Naive thymus-derived CD8-positive, alpha-beta T cell (primary cell): ENCODE data around the gene PARVB. TPM values are rescaled to one million over a fixed set of nuclear protein-coding genes. Genes with fewer than 3 reads are reported as not detected.
"Not testable (repeated sequence)": the region's sequence is repeated elsewhere in the genome, so short reads cannot be mapped to it uniquely, and the experiment has no call there.

ENCODE experiments used
- ATAC-seq, 2 donors: fragments of 150-1000 bp; cut with Tn5 transposase in 1 of 2; sonication (Bioruptor Pico), chemical (Tn5 transposase) in 1 of 2; 1 replicate in 1 of 2; 2 replicates in 1 of 2; pipeline ENCODE4 v1.10.0; 2021; ENCODE audit warnings: mild to moderate bottlenecking in 2 of 2, moderate library complexity in 2 of 2
- POLR2A ChIA-PET: fragments of 350-600 bp; sonication (Branson Sonifier 250); formaldehyde crosslinking; loops from one replicate; lab custom pipeline; 2021; ENCODE audit warnings: antibody characterized with exemption; lab: Charles Lee
- DNase-seq, 10 donors: peaks; one replicate each; pipeline versions ENCODE4 v3.0.0 to v3.0.0-alpha.2; 2020 to 2022
- H3K27ac Mint-ChIP-seq, 10 donors: one replicate each; pipeline ENCODE4 v1.8.0; 2020 to 2022; ENCODE audit warnings: mild to moderate bottlenecking in 10 of 10, mixed read lengths in 10 of 10, moderate library complexity in 4 of 10, inconsistent platforms in 1 of 10
- H3K27me3 Mint-ChIP-seq, 5 donors: one replicate each; pipeline ENCODE4 v1.8.0; 2021 to 2022; ENCODE audit warnings: mixed read lengths in 5 of 5
- H3K36me3 Mint-ChIP-seq, 3 donors: one replicate each; pipeline ENCODE4 v1.8.0; 2020 to 2022; ENCODE audit warnings: mixed read lengths in 3 of 3, mild to moderate bottlenecking in 2 of 3, inconsistent platforms in 1 of 3
- H3K4me1 Mint-ChIP-seq, 4 donors: one replicate each; pipeline ENCODE4 v1.8.0; 2021 to 2022; ENCODE audit warnings: mixed read lengths in 4 of 4
- H3K4me3 Mint-ChIP-seq, 10 donors: one replicate each; pipeline ENCODE4 v1.8.0; 2020 to 2022; ENCODE audit warnings: mild to moderate bottlenecking in 10 of 10, mixed read lengths in 10 of 10, moderate library complexity in 6 of 10, inconsistent platforms in 1 of 10
- H3K9me3 Mint-ChIP-seq, 9 donors: one replicate each; pipeline ENCODE4 v1.8.0; 2020 to 2022; ENCODE audit warnings: mixed read lengths in 9 of 9, mild to moderate bottlenecking in 3 of 9, inconsistent platforms in 1 of 9, moderate library complexity in 1 of 9
- polyA plus RNA-seq, 3 donors: library from polyadenylated mRNA; unstranded; fragments of 300-500 nt; fragmentation: Illumina TruSeq; gene quantifications; one replicate each; pipeline ENCODE4 v1.2.3, GENCODE V29; 2021
- total RNA-seq, 8 experiments: library from RNA in 2 of 8; stranded (reverse) in 2 of 8; gene quantifications; one replicate each; pipeline ENCODE4 v1.2.3 and lab custom pipeline; 2021 to 2026

The PARVB gene
- total and polyA plus RNA-seq, 5 experiments from 2014 or later, result 0.91 to 7.0 (median 6.9) TPM; not detected in 2

DNA sequence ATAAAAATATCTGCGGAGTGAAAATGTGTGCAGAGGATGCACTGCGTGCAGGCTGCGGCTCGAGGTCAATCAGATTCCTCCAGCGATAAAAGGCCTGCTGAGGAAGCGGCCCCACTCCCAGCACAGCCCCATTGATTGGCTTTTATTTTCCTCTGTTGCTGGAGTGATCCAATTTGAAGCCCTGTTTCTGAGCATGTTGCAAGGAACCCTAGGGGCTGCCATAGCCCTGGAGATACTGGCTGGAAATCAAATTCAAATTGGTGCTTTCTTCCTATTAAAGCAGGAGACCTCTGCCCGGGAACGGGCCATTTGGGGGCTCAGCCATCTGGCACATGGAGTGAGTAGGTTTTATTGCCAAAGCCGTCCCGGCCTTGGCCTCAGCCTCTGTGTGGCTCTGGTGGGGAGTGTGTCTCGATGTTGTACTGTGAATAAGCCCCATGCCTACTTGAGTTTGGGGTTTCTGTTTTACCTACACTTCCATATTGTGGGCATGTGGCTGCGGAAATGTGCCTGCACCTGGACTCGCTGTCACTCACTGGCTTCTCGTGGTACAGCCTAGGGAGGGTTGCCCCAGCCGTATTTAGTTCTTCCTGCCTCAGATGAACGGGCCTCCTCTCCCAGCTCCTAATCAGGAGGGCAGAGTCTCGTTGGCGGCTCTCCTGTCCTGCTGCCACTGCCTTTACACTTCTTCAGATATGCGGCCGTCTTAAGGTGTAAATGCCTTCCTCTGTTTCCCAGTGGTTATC, 25.6 kb downstream of the PARVB start:
- Mint-ChIP-seq H3K9me3 (no peaks in the 10 kb centered on the region), H3K36me3 (no peaks in the 10 kb centered on the region), H3K27ac (peak overlapping the region in 1 of 10 donors; percentile 22), H3K4me3 (peak overlapping the region in 1 of 10 donors; percentile 41), H3K27me3 (peaks cover 2 to 14% (median 10%) of the 10 kb centered on the region in 5 donors), H3K4me1 (peaks cover 7 to 20% (median 15%) of the 10 kb centered on the region in 4 donors)
- no peak for DNase-seq
- no peak for ATAC-seq
- POLR2A ChIA-PET, result no interaction called here

DNA sequence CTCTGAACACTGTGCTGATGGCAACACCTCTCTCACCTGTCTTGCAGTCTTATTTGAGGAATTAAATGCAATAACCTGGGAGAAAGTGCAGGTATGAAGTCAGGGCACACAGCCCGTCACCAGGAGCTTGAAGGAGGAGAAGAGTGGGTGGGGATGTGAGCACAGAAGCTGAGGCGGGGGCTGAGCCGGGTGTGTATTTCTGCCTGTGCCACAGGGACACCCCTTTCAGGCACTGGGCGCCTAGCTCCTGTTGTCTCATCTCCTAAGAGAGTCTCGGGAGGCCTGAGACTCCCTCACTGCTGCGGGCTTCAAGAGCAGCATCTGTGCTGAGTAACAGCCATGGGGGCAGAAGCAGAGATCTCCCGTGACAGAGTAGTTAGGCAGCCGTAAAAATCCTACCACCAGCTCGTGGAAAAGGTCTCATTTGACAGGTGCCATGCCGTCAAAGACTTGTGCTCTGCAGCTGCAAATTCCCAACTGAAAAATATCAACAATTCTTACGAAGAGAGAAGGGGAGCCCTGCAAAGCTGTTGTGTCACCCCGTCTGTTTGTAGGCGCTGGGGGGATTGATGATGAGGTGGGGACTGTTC, 26.8 kb downstream of the PARVB start:
- Mint-ChIP-seq H3K4me3 (peak overlapping the region in 1 of 10 donors; percentile 16), H3K27me3 (peaks cover 2 to 14% (median 10%) of the 10 kb centered on the region in 5 donors), H3K9me3 (no peaks in the 10 kb centered on the region), H3K27ac (peak overlapping the region in 1 of 10 donors; percentile 21), H3K4me1 (peaks cover 7 to 20% (median 15%) of the 10 kb centered on the region in 4 donors), H3K36me3 (no peaks in the 10 kb centered on the region)
- DNase-seq (no peak), ATAC-seq (no peak)
- POLR2A ChIA-PET, result no interaction called here

DNA sequence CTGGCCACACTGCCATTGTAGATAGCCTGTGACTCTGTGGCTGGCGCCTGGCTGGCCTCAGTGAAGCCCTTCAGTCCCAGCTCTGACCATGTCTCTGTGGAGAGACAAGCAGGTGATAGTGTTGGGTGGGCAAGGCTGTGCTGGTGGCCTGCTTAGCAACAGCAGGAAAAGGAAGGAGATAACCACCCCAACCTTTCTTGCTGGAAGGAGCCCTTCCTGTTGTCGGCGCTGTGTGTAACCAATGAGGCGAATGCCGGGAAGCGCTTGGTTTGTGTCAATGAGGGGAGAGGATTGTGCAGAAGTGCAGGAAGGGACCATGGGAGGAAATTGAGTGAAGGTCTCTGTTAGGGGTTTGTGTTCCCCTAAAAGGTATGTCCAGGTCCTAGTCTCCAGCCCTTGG, 27.3 kb downstream of the PARVB start:
- peaks cover 2 to 14% (median 10%) of the 10 kb centered on the region in 5 donors for H3K27me3 Mint-ChIP-seq
- H3K4me1 Mint-ChIP-seq, result peaks cover 9 to 20% (median 15%) of the 10 kb centered on the region in 4 donors
- no peaks in the 10 kb centered on the region for H3K36me3 Mint-ChIP-seq
- no peak for DNase-seq
- POLR2A ChIA-PET, result no interaction called here
- peak overlapping the region in 2 of 10 donors; percentile 21 to 67 for H3K27ac Mint-ChIP-seq
- H3K9me3 Mint-ChIP-seq, result no peaks in the 10 kb centered on the region
- no peak for ATAC-seq
- no peak overlapping the region for H3K4me3 Mint-ChIP-seq

DNA sequence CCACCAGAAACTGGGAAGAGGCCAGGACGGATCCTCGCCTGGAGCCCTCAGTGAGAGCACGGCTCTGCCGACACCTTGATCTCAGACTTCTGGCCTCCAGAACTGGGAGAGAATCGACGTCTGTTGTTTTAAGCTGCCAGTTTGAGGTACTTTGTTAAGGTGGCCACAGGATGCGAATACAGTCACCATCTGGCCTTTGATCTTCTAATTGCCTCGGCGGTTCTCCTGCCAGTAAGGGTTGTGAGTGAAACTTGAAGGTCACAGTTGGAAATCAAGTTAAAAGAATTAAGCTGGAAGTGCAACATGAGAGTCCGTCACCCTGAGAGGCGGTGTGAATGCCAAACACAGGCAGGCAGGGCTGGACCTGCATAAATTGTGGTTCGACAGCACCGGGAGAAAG, 27.9 kb downstream of the PARVB start:
- POLR2A ChIA-PET, result no interaction called here
- H3K27ac Mint-ChIP-seq, result no peak overlapping the region
- H3K36me3 Mint-ChIP-seq, result no peaks in the 10 kb centered on the region
- DNase-seq (no peak), ATAC-seq (no peak)
- peaks cover 7 to 18% (median 15%) of the 10 kb centered on the region in 4 donors for H3K4me1 Mint-ChIP-seq
- H3K27me3 Mint-ChIP-seq, result peaks cover 2 to 14% (median 10%) of the 10 kb centered on the region in 5 donors
- no peaks in the 10 kb centered on the region for H3K9me3 Mint-ChIP-seq
- H3K4me3 Mint-ChIP-seq, result no peak overlapping the region

DNA sequence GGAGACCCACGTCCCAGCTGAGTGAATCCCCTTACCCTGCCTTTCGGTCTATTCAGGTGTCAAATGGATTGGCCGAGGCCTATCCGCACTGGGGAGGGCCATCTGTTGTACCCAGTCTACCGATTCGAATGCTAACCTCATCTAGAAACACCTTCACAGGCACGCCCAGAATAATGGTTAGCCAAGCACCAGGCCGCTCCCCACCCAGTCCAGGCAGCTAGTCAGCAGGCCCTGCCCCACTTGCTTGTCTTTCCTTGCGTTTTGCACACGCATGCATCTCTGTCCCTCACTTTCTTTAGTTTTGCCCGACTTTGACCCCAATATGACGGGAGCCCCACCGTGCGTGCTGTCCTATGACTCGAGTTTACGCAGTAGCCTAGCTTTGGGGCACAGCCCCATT, 31.7 kb downstream of the PARVB start:
- peaks cover 0 to 7% (median 5%) of the 10 kb centered on the region in 9 donors for H3K9me3 Mint-ChIP-seq
- peaks cover 0 to 10% (median 6%) of the 10 kb centered on the region in 5 donors for H3K27me3 Mint-ChIP-seq
- DNase-seq (no peak), ATAC-seq (no peak)
- peaks cover 3 to 7% (median 6%) of the 10 kb centered on the region in 3 donors for H3K36me3 Mint-ChIP-seq
- POLR2A ChIA-PET, result no interaction called here
- peak overlapping the region in 2 of 10 donors; percentile 49 to 68 for H3K27ac Mint-ChIP-seq
- no peak overlapping the region for H3K4me3 Mint-ChIP-seq
- peaks cover 0 to 11% (median 4%) of the 10 kb centered on the region in 4 donors for H3K4me1 Mint-ChIP-seq

DNA sequence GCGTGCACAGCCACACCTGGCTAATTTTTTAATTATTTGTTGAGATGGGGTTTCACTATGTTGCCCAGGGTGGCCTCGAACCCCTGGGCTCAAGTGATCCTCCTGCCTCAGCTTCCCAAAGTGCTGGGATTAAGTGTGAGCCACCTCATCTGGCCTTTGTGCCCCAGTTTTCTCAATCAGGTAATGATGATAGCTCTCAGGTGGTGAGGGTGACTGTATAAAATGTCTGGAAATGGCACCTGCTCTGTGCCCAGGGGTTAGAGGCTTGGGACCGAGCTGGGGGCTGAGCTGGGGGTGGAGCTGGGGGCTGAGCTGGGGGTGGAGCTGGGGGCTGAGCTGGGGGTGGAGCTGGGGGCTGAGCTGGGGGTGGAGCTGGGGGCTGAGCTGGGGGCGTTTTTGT, 32.5 kb downstream of the PARVB start:
- H3K4me3 Mint-ChIP-seq, DNase-seq, H3K36me3 Mint-ChIP-seq, ATAC-seq, H3K27me3 Mint-ChIP-seq, H3K4me1 Mint-ChIP-seq, POLR2A ChIA-PET, H3K9me3 Mint-ChIP-seq: not testable (repeated sequence)
- peak overlapping the region in 1 of 10 donors; percentile 68 for H3K27ac Mint-ChIP-seq

DNA sequence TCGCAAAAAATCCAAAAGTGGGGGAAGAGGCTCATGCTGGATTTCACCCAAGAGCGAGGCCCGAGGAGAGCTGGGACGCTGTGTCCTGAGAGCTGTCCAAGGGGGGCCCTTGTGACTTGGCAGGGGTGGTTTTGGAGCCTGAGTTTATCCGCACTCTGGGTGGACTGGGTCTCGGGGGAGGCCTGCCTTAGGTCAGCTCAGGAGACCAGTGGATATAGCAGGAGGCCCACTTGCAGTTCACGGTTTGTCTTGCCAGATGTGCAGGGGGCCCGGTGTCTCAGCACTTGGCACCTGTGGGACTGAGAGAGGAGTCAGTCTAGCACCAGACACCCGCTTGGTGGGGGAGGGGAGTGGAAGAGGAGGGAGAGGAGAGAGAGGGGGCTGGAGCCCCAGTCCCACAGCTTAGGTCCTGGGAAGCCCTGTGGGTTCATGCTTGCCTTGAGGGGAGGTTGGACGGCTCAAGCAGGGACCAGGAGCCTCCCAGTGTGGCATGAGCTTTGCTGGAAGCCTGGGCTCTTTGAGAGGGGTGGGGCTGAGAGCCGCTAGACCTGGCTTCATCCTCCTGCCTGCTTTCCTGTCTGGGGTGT, 33.4 kb downstream of the PARVB start:
- POLR2A ChIA-PET, result interaction anchor here (0.7 kb wide), 1 partner anchor 21 kb away, joined by 4 read pairs; no protein-coding TSS in a partner anchor
- H3K27ac Mint-ChIP-seq, result peak overlapping the region in 1 of 10 donors; percentile 68

DNA sequence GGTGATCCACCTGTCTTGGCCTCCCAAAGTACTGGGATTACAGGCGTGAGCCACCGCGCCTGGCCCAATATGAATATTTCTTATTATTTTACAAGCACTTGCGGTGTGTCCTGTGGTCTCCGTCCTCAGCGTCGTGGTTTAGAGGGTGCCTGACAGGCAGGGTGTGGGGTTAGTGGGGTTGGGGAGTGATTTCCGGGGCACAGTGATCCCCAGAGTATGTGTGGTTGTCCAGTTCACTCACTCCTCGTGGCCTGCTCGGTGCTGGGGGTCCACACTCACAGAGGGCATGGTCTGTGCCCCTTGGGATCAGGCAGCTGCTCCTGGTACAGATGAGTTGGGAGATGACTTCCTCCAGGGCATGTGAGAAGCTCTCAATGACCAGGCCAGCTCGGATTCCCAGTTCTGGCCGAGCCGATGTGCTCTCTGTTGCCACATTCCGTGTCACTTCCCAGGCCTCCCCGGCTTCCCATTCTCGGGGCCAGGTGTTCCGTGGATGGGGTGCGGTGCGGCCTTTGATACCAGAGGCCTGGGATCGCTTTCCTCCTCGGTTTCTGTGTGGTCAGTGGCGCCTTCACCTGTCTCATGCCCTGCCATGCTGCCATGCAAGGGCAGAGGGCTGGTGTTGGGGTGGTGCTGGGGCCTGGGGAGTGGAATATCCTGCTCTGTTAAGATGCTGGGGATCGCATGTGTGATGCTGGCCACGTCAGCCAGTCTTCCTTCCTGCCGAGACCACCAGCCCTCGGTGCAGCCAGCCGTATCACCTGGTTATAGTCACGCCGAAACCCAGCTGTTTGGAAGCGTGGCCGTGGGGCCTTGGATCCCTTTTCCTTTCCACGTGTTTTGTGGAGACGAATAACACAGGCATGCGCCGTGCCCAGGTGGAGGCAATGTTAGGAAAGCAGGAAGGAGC, 39.6 kb downstream of the PARVB start:
- ATAC-seq (no peak), DNase-seq (no peak)
- Mint-ChIP-seq H3K27ac (no peak overlapping the region), H3K4me3 (no peak overlapping the region), H3K27me3 (peaks cover 0 to 5% (median 4%) of the 10 kb centered on the region in 5 donors), H3K36me3 (peaks cover 3 to 7% (median 6%) of the 10 kb centered on the region in 3 donors), H3K4me1 (peaks cover 5 to 13% (median 6%) of the 10 kb centered on the region in 4 donors), H3K9me3 (peaks cover 0 to 7% (median 5%) of the 10 kb centered on the region in 9 donors)
- POLR2A ChIA-PET, result no interaction called here

More for the DNA sequence above, 33.4 kb downstream of the PARVB start:
- peaks cover 0 to 7% (median 5%) of the 10 kb centered on the region in 9 donors for H3K9me3 Mint-ChIP-seq
- H3K36me3 Mint-ChIP-seq, result peaks cover 3 to 7% (median 6%) of the 10 kb centered on the region in 3 donors
- ATAC-seq, result no peak
- no peak for DNase-seq
- H3K4me1 Mint-ChIP-seq, result peaks cover 0 to 2% (median 0%) of the 10 kb centered on the region in 4 donors
- H3K4me3 Mint-ChIP-seq, result no peak overlapping the region
- no peaks in the 10 kb centered on the region for H3K27me3 Mint-ChIP-seq

DNA sequence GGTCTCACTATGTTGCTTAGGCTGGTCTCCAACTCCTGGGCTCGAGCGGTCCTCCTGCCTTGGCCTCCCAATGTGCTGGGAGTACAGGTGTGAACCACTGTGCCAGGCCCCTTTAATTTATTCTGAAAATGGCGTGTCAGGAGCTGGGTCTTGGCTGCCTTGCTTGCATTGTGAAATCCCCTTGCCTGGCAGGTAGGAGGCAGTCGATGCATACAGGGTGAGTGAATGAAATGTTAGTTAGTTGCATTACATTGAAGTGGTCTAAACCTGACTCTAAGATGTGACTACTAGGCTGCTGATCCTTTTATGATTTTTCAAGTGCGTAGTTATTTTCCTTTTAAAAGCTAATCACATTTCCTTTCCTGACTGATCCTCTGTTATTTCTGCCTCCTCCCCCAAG, 42.9 kb downstream of the PARVB start:
- Mint-ChIP-seq H3K27ac (peak overlapping the region in 1 of 10 donors; percentile 22), H3K4me1 (peaks cover 8 to 21% (median 9%) of the 10 kb centered on the region in 4 donors), H3K36me3 (no peaks in the 10 kb centered on the region), H3K9me3 (no peaks in the 10 kb centered on the region), H3K4me3 (no peak overlapping the region), H3K27me3 (peaks cover 3 to 17% (median 13%) of the 10 kb centered on the region in 5 donors)
- no peak for ATAC-seq
- POLR2A ChIA-PET, result no interaction called here
- no peak for DNase-seq

DNA sequence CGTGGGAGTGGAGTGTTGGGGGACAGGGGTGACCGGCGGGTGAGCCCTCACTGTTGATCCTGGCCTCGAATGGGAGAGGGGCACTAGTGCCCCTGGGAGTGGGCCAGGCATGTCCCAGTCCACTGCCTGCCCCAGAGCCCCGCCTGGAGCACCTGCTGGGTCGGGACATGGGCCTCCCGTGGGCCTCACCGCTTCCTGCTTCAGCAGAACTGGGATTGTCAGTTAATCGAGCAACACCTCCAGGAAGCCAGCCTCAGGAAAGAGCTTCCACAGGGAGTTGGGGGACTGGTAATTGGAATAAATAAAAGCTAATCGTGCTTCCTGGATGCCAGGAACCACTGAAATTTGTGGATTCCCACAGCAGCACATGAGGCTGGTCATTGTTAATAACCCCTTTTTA, 43.8 kb downstream of the PARVB start:
- Mint-ChIP-seq H3K9me3 (no peaks in the 10 kb centered on the region), H3K4me1 (peaks cover 8 to 21% (median 9%) of the 10 kb centered on the region in 4 donors), H3K36me3 (no peaks in the 10 kb centered on the region), H3K27ac (peak overlapping the region in 1 of 10 donors; percentile 22), H3K4me3 (no peak overlapping the region), H3K27me3 (peaks cover 3 to 17% (median 13%) of the 10 kb centered on the region in 5 donors)
- POLR2A ChIA-PET, result no interaction called here
- DNase-seq (no peak), ATAC-seq (no peak)

DNA sequence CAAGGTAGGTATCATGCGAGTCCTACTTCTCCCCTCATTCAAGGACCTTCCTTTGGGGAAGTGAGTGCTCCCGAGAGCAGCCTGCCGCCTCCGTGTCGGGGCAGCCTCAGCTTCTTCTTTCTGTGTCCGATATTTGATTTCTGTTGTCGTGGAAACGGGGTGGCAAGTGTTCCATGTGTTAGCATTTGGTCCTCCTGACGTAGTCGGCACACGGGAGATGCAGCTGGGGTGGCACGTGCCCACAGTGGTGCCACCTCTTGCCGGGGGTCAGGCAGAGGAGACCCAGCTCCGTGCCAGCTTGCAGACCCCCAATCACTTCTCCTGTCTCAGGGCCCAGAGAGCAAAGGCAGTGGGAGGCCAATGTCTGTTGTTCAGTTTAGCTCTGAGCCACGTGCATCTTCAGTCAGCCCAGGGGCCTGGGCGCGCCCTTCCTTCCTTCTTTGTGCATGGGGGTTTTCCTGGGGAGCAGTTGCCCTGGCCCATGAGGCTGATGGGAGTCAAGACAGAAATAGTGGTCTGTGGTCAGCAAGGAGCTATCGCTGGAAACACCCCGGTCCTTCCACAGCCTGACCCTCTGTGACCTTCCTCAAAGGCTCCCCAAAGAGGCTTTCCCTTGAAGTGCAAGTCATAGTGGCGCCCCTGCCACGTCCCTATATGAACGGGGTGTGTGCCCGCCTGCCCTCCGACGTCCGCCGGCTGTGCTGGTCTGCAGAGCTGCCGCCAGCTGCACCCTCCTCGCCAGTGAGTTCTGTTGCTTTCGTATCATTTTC, 44.5 kb downstream of the PARVB start:
- Mint-ChIP-seq H3K27ac (peak overlapping the region in 3 of 10 donors; percentile 26 to 70 (median 63)), H3K9me3 (no peaks in the 10 kb centered on the region), H3K36me3 (no peaks in the 10 kb centered on the region), H3K4me3 (peak overlapping the region in 3 of 10 donors; percentile 14 to 70 (median 33)), H3K27me3 (peaks cover 3 to 17% (median 13%) of the 10 kb centered on the region in 5 donors), H3K4me1 (peaks cover 8 to 21% (median 9%) of the 10 kb centered on the region in 4 donors)
- ATAC-seq (peak; percentile 49 to 53), DNase-seq (no peak)
- POLR2A ChIA-PET, result no interaction called here
